GM19438 (cell line): ENCODE measurements around the gene SUPT4H1.
A peak's percentile ranks its signal among the peaks of the same experiment; 100 is the strongest.
"Not testable (repeated sequence)": the region's sequence is repeated elsewhere in the genome, so short reads cannot be mapped to it uniquely, and the experiment has no call there.

Experiments used
- ATAC-seq: cut with Tn5 transposase; IDR thresholded peaks from one replicate; pipeline ENCODE4 v1.9.1; 2021; ENCODE audit warnings: low read depth; ENCODE audit not compliant: unreplicated experiment

The SUPT4H1 gene

DNA sequence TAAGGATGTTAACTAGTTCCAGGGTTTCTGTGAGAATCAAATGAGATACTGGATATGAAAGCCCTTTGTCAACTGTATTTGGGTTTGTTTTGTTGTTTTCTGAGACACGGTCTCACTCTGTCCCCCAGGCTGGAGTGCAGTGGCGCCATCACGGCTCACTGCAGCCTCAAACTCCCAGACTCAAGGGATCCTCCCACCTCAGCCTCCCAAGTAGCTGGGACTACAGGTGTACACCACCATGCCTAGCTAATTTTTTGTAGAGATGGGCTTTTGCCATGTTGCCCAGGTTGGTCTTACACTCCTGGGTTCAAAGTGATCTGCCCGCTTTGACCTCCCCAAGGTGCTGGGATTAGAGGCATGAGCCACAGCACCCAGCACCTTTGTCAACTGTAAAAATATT is 8.9 kb downstream of the SUPT4H1 start:
- ATAC-seq, result no peak

GRCh38 chr17:58341861-58342475 is 10.0 kb downstream of the SUPT4H1 start:
- no peak for ATAC-seq

- not testable (repeated sequence) for ATAC-seq
These were observed 10.7 kb downstream of the SUPT4H1 start for GRCh38 chr17:58341136-58341860.

- ATAC-seq, result no peak
These were observed 11.6 kb downstream of the SUPT4H1 start for GRCh38 chr17:58340405-58340876.

- ATAC-seq, result no peak
These were observed 12.1 kb downstream of the SUPT4H1 start for GRCh38 chr17:58339755-58340404.

DNA sequence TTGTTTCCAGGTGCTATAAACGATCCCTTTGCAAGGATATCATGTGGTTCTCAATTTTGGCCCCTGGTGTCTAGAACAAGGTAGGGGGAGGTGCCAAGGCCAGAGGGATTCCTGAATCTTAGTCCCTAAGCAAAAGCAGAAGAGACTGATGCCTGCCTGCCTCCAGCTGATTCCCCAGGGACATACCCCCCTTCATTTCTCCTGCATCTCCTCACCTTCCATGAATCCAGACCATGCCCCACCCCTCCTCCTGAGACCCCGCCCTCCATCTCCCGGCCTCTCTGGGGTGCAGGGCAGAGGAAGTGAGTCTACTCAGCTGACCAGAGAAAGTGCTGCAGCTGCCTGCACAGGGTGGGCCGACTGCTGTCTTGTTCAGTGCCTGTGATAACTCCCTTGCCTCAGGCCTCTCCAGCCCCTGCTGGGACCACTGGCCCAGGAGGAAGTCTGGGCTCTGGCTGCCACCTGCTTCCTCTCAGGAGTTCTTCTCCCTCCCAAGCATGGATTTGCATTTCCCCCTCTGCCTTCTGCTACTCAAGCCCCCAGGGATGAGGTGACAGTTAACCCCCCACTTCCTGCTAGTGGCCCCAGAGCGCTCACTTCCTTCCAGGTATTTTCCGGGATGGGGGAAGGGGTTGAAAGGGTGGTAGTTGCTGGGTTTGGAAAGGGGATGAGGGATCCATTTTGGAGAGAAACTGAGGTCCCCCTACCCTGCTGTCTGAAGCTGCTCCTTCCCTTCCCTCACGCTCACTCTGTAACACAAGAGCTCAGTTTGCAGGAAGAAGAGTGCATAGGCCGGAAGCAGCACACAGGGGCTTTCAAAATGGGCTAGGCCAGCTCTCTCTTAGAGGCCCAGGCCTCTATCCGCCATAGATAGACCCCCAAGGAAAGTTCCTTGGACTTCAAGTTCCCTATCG is 12.9 kb downstream of the SUPT4H1 start:
- no peak for ATAC-seq

GRCh38 chr17:58338454-58338840 is 13.6 kb downstream of the SUPT4H1 start:
- no peak for ATAC-seq

DNA sequence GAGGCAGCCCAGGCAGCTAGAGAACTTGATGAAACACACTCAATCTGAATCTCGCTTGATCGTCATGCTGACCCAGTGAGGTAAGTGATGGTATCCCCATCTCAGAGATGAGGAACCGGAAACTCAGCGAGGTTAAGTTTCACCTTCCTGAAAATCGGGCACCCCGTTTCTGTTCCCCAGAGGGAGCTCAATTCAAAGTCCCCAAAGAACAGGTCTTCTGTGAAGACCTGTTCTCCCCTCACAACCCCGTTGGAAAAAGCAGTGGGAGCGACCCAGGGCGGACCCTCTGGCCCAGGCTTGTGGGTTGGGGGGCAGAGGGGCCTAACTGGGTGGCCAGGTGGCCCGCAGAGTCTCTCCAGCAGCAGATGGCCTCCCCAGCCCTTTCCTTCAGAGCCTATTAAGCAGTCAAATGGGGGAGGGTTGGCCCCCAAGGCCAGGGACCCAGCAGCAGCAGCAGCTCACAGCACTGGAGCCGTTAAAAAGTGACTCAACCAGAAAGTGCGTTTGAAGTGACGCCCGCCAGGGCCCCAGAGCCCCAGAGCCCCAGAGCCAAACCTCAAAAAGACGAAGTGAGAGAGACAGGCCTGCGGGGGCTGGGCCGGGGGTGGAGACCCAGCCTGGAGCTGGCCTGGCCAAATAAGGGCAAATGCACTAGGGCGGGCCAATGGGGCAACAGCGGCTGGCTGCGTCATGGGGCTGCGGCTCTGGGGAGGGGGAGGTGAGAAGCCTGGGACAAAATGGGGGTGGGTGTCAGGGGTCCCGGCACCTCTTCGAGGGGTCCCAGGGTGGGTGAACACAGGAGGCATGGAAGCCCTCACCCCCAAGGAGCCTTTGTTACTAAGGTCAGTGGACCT is 14.2 kb downstream of the SUPT4H1 start:
- peak; percentile 55 for ATAC-seq

DNA sequence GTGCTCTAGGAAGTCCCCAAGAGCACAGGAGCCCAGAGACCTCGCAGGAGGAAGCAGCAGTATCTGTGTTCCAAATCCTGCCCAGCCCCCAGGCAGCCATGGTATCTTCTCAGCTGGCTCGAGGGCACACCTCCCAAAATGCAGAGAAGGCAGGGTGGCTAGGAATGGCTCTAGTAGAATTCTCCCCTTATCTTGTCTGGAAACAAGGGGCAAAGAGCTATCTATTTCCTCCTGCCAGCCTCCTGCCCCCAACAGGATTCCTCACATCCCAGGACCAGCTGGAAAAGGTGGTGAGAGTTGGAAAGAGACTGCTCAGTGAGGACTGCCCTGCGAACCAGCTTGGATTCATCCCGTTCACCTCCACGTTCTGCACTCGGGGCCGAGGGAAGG is 14.8 kb downstream of the SUPT4H1 start:
- ATAC-seq, result no peak

GRCh38 chr17:58336456-58337209 is 15.4 kb downstream of the SUPT4H1 start:
- ATAC-seq, result no peak

- ATAC-seq, result peak; percentile 11
These were observed 16.1 kb downstream of the SUPT4H1 start for GRCh38 chr17:58335779-58336455.

GRCh38 chr17:58335061-58335731 is 16.8 kb downstream of the SUPT4H1 start:
- ATAC-seq, result no peak

DNA sequence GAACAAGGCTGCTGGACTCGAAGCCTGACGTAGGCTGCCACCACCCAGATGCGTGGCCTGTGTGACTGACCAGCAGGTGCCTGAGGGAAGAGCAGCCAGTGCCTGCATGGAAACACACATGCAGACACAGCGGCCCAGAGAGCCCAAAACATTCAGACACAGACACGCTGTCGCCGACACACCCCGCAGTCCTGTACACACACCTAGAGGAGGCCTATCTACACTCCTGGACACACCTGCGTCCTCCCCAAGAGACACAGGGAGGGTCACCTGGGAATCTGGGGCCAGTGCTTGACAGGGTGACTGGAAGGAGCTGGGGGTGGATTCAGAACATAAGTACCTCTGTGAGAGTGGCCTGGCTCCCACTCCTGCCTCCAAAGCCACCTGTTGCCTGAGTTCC is 17.3 kb downstream of the SUPT4H1 start:
- no peak for ATAC-seq

- ATAC-seq, result no peak
These were observed 17.7 kb downstream of the SUPT4H1 start for GRCh38 chr17:58334256-58334655.

GRCh38 chr17:58333736-58334207 is 18.2 kb downstream of the SUPT4H1 start:
- no peak for ATAC-seq

DNA sequence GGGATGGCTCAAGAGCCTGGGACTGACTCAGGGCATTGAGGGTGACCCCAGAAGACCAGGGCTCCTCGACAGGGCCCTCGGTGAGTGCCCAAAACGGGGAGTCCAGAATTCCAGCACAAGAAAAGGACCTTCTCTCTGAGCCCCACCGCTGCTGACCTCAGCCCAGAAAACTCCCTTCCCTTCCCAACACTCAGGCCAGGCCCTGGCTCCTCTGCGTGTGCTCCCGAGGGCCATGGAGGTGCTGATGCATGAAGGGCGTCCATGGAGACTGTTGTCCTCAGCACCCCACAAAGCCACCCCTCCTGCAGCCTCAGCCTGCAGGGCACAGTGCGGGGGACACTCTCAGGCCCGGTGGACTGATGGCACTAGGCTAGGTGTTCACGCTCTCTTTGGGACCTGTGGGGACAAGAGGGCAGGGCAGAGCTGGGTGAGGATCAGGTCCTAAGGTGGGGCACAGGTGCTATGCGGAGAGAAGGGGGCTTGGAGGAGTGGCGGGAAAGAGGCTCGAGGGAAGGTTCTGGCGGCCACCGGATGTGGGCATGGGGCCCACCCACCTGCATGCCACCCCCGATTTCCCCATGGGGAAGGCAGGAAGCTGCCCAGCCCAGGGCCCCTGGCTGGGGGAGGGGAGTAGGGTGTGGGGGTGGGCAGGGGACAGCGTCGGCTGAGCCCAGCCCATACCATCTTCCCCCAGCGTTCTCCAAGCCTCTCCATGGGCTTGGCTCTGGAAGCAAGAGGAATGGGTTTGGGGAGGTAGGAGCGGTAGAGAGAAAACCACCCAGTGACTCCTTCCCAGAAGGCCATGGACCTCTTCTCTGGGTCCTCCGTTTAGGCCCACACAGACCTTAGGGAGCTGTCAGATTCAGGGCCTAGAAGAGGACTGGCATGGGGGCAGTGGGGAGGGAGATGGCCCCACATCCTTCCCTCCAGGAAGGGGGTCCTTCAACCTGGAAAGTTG is 18.9 kb downstream of the SUPT4H1 start:
- ATAC-seq, result no peak
